Spleen (tissue), 11 donors: ENCODE data around the gene PRKCB. TPM values are rescaled to one million over a fixed set of nuclear protein-coding genes. Genes with fewer than 3 reads are reported as not detected.

Source experiments
- DNase-seq: peaks from one replicate; pipeline ENCODE4 v3.0.0-alpha.2; 2020
- H3K27ac ChIP-seq, 8 donors: fragments of 200-600 bp; sonication (generic) in 7 of 8; 1 replicate in 4 of 8; 2 replicates in 4 of 8; pipeline versions ENCODE4 v1.5.0 to v1.8.0; 2016 to 2021; ENCODE audit warnings: inconsistent platforms in 4 of 8, mild to moderate bottlenecking in 4 of 8, moderate library complexity in 1 of 8
- H3K27me3 ChIP-seq, 7 donors: fragments of 200-600 bp; sonication (generic) in 6 of 7; replicated peaks in 1 of 7; 1 replicate in 4 of 7; 2 replicates in 3 of 7; pipeline versions ENCODE4 v1.5.0 to v1.8.0; 2016 to 2021; ENCODE audit warnings: inconsistent platforms in 3 of 7, mild to moderate bottlenecking in 1 of 7
- H3K36me3 ChIP-seq, 6 donors: fragments of 200-600 bp; sonication (generic) in 5 of 6; 1 replicate in 4 of 6; 2 replicates in 2 of 6; pipeline versions ENCODE4 v1.5.0 to v1.8.0; 2016 to 2021; ENCODE audit warnings: inconsistent platforms in 2 of 6
- H3K4me1 ChIP-seq, 6 donors: fragments of 200-600 bp; sonication (generic) in 5 of 6; 1 replicate in 3 of 6; 2 replicates in 3 of 6; pipeline versions ENCODE4 v1.5.0 to v1.8.0; 2016 to 2021; ENCODE audit warnings: inconsistent platforms in 3 of 6
- H3K4me3 ChIP-seq, 8 donors: fragments of 200-600 bp; sonication (generic) in 7 of 8; 1 replicate in 4 of 8; 2 replicates in 4 of 8; pipeline versions ENCODE4 v1.5.0 to v1.8.0; 2016 to 2021; ENCODE audit warnings: inconsistent platforms in 4 of 8, mild to moderate bottlenecking in 4 of 8, moderate library complexity in 2 of 8
- H3K9me3 ChIP-seq, 8 donors: fragments of 200-600 bp; sonication (generic) in 7 of 8; 1 replicate in 4 of 8; 2 replicates in 4 of 8; pipeline versions ENCODE4 v1.5.0 to v1.8.0; 2016 to 2021; ENCODE audit warnings: inconsistent platforms in 4 of 8
- POLR2A ChIP-seq, 3 donors: fragments of 450-650 bp; IDR thresholded peaks; one replicate each; pipeline ENCODE4 v1.5.1; 2017; ENCODE audit warnings: antibody characterized with exemption in 3 of 3, mild to moderate bottlenecking in 1 of 3
- POLR2AphosphoS5 ChIP-seq, 3 donors: sonication (generic); formaldehyde crosslinking; IDR thresholded peaks; one replicate each; pipeline ENCODE4 v1.5.1; 2017; ENCODE audit warnings: antibody characterized with exemption in 3 of 3
- WGBS, 5 donors: extraction: QIAGEN DNeasy Blood & Tissue Kit in 3 of 5; methylation state at CpG; one replicate each; pipeline versions ENCODE4 v1.1.5 to v1.1.7; 2013 to 2018; 5-methylcytosine and 5-hydroxymethylcytosine counted together
- intact Hi-C: fragments of 100-400 bp; cut with DNase I; formaldehyde crosslinking; loops from one replicate; pipeline ENCODE4 v1.15.0; 2023; ENCODE audit warnings: low total_unique reads
- polyA plus RNA-seq, 3 donors: library from polyadenylated mRNA; stranded (reverse); fragments of 200-250 nt; gene quantifications; one replicate each; pipeline ENCODE4 v1.2.1, GENCODE V29; 2013
- total RNA-seq, 7 donors: library from RNA; depleted of rRNA in 3 of 7; stranded (reverse); fragments of >200 nt in 3 of 7; fragmentation: NEBNext Ultra II Directional in 4 of 7; extraction: Animal tissue kit (Norgen Biotek cat#: 25700) in 4 of 7; gene quantifications; one replicate each; pipeline versions ENCODE4 v1.1.0 to v1.2.1, GENCODE V29; 2016 to 2021
- TF ChIP-seq, protein P1 (sequence below), 11 experiments: fragments of 200-600 bp in 7 of 11; fragments of 450-650 bp in 4 of 11; sonication (generic) in 4 of 11; IDR thresholded peaks in 8 of 11; conservative IDR thresholded peaks in 3 of 11; 1 replicate in 7 of 11; 2 replicates in 4 of 11; pipeline versions ENCODE4 v1.4.0 to v1.8.0; 2016 to 2021; ENCODE audit warnings: antibody characterized with exemption in 11 of 11, inconsistent platforms in 4 of 11, mild to moderate bottlenecking in 1 of 11
- donor health status: healthy with polysubstance abuse.
- donor health status: DM: no; HTN: no; CAD: no; lungs with moderate emphysema.
- donor health status: DM: no; HTN: no; CAD: no.
- donor health status: Bipolar disorder and iron deficiency.
- donor health status: healthy.
- donor health status: DM: no; HTN: no; CAD: no.
- donor health status: DM: yes; HTN: yes; CAD: no.

PRKCB gene
- total and polyA plus RNA-seq, 10 donors, result 33.8 to 284 (median 182) TPM

- H3K9me3 ChIP-seq, result no peaks in the 10 kb centered on the region
- TF ChIP-seq POLR2AphosphoS5 (IDR thresholded peaks at IDR 0.05), result no peak
- TF ChIP-seq, protein P1, sequence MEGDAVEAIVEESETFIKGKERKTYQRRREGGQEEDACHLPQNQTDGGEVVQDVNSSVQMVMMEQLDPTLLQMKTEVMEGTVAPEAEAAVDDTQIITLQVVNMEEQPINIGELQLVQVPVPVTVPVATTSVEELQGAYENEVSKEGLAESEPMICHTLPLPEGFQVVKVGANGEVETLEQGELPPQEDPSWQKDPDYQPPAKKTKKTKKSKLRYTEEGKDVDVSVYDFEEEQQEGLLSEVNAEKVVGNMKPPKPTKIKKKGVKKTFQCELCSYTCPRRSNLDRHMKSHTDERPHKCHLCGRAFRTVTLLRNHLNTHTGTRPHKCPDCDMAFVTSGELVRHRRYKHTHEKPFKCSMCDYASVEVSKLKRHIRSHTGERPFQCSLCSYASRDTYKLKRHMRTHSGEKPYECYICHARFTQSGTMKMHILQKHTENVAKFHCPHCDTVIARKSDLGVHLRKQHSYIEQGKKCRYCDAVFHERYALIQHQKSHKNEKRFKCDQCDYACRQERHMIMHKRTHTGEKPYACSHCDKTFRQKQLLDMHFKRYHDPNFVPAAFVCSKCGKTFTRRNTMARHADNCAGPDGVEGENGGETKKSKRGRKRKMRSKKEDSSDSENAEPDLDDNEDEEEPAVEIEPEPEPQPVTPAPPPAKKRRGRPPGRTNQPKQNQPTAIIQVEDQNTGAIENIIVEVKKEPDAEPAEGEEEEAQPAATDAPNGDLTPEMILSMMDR (IDR thresholded peaks at IDR 0.05 in 8 of 11, conservative IDR thresholded peaks at IDR 0.05 in 3 of 11), result no peak
- no peak for TF ChIP-seq POLR2A (IDR thresholded peaks at IDR 0.05)
- DNase-seq, result no peak
- peaks cover 0 to 100% (median 47%) of the 10 kb centered on the region in 6 donors for H3K36me3 ChIP-seq
- intact Hi-C loops, result no loop called here
- no peak overlapping the region for H3K27ac ChIP-seq
- no peak overlapping the region for H3K4me3 ChIP-seq
- no peaks in the 10 kb centered on the region for H3K4me1 ChIP-seq
- H3K27me3 ChIP-seq, result no peaks in the 10 kb centered on the region
- whole genome bisulfite sequencing, 5 donors, result 88 to 100% (median 92%) methylated on average over 2 of the region's 2 CpGs
Measured at GRCh38 chr16:24204150-24204665, 368.4 kb downstream of the PRKCB start.

DNA sequence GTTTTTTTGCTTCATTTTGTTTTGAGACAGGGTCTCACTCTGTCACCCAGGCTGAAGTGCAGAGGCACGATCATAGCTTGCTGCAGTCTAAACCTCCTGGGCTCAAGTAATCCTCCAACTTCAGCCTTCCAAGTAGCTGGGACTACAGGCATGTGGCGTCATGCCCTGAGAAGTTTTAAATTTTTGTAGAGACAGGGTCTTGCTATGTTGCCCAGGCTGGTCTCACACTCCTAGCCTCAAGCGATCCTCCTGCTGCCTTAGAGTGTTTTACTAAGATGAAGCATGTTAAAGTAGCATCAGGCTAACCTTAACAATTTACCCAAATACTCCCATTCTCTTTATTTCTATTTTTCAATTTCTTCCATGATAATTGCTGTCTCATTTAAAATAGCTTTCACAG lies 371.1 kb downstream of the PRKCB start:
- no peaks in the 10 kb centered on the region for H3K27me3 ChIP-seq
- TF ChIP-seq, protein P1 (IDR thresholded peaks at IDR 0.05 in 8 of 11, conservative IDR thresholded peaks at IDR 0.05 in 3 of 11), result no peak
- TF ChIP-seq POLR2A (IDR thresholded peaks at IDR 0.05), result no peak
- TF ChIP-seq POLR2AphosphoS5 (IDR thresholded peaks at IDR 0.05), result no peak
- DNase-seq, result no peak
- H3K4me1 ChIP-seq, result no peaks in the 10 kb centered on the region
- no peaks in the 10 kb centered on the region for H3K9me3 ChIP-seq
- H3K27ac ChIP-seq, result no peak overlapping the region
- no peak overlapping the region for H3K4me3 ChIP-seq
- intact Hi-C loops, result no loop called here
- WGBS, 5 donors, result 63 to 98% (median 96%) methylated on average over 3 of the region's 3 CpGs
- H3K36me3 ChIP-seq, result peaks cover 0 to 100% (median 44%) of the 10 kb centered on the region in 6 donors

GRCh38 chr16:24208710-24209109 lies 372.9 kb downstream of the PRKCB start:
- intact Hi-C loops, result no loop called here
- no peak for DNase-seq

DNA sequence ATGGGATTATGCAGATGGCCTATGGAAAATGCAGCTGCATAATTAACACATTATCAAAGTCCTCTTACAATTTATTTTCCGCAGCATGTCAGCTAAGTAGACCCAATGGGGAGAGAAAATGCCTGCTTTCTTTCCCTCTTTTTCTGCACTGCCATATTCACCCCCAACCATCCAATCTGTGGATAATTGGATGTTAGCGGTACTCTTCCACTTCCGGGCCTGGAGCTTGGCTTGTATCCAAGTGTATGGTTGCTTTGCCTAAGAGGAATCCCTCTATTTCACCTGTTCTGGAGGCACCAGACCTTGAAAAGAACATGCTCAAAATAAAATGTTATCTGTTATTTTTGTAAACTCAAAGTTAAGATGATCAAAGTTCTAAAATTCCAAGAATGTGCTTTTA lies 379.2 kb downstream of the PRKCB start:
- 89 to 97% (median 93%) methylated on average over 3 of the region's 3 CpGs for WGBS, 5 donors
- intact Hi-C loops, result no loop called here

More at GRCh38 chr16:24208710-24209109, 372.9 kb downstream of the PRKCB start:
- TF ChIP-seq, protein P1 (IDR thresholded peaks at IDR 0.05 in 8 of 11, conservative IDR thresholded peaks at IDR 0.05 in 3 of 11), result no peak
- TF ChIP-seq POLR2AphosphoS5 (IDR thresholded peaks at IDR 0.05) (no peak), POLR2A (IDR thresholded peaks at IDR 0.05) (no peak)
- WGBS, 5 donors, result 63 to 86% (median 76%) methylated on average over 5 of the region's 5 CpGs
- Histone ChIP-seq H3K4me3 (no peak overlapping the region), H3K4me1 (no peaks in the 10 kb centered on the region), H3K9me3 (no peaks in the 10 kb centered on the region), H3K27ac (no peak overlapping the region), H3K27me3 (no peaks in the 10 kb centered on the region), H3K36me3 (peaks cover 0 to 100% (median 49%) of the 10 kb centered on the region in 6 donors)

More for the DNA sequence above, 379.2 kb downstream of the PRKCB start:
- H3K4me3 ChIP-seq, result no peak overlapping the region
- peaks cover 0 to 100% (median 41%) of the 10 kb centered on the region in 6 donors for H3K36me3 ChIP-seq
- H3K4me1 ChIP-seq, result no peaks in the 10 kb centered on the region
- TF ChIP-seq, protein P1 (IDR thresholded peaks at IDR 0.05 in 8 of 11, conservative IDR thresholded peaks at IDR 0.05 in 3 of 11), result no peak
- no peak for TF ChIP-seq POLR2AphosphoS5 (IDR thresholded peaks at IDR 0.05)
- TF ChIP-seq POLR2A (IDR thresholded peaks at IDR 0.05), result no peak
- H3K27me3 ChIP-seq, result no peaks in the 10 kb centered on the region
- H3K9me3 ChIP-seq, result no peaks in the 10 kb centered on the region
- DNase-seq, result no peak
- H3K27ac ChIP-seq, result no peak overlapping the region
